ENCODE data around the gene PER2.

GRCh38 chr2:238279324-238279682 lies 9.1 kb downstream of the PER2 start:
- TF ChIP-seq CTCF (IDR thresholded peaks at IDR 0.05; ENCODE audit: extremely low read depth in 1 of 2, insufficient read depth in 1 of 2, low read depth in 1 of 2, low read length in 2 of 2) (no peak), POLR2AphosphoS5 (IDR thresholded peaks at IDR 0.05; ENCODE audit: insufficient read depth, low read depth, low read length) (no peak)
